HG03575 (cell line): ENCODE measurements around the gene ANGEL1.

Experiments used
- ATAC-seq: cut with Tn5 transposase; IDR thresholded peaks from one replicate; pipeline ENCODE4 v1.9.1; 2021; ENCODE audit not compliant: unreplicated experiment, insufficient number of reproducible peaks, low FRiP score; ENCODE audit errors: extremely low read depth

The ANGEL1 gene

GRCh38 chr14:76827696-76828296, 15.1 kb upstream of the ANGEL1 start:
- ATAC-seq, result no peak

GRCh38 chr14:76826122-76826521, 13.4 kb upstream of the ANGEL1 start, which contains the start of gene LRRC74A:
Gene LRRC74A, plus strand, starts transcription at chr14:76826408. Its CDS starts 290 bp downstream, at chr14:76826698.
- ATAC-seq, result no peak

- ATAC-seq, result no peak
Measured at GRCh38 chr14:76820700-76821099, 8.0 kb upstream of the ANGEL1 start.

GRCh38 chr14:76814726-76815645, 2.3 kb upstream of the ANGEL1 start:
- no peak for ATAC-seq

- no peak for ATAC-seq
Measured at GRCh38 chr14:76812093-76812421, 625 bp downstream of the ANGEL1 start.

GRCh38 chr14:76811561-76811960, 1.1 kb downstream of the ANGEL1 start:
- no peak for ATAC-seq

GRCh38 chr14:76810953-76811400, 1.7 kb downstream of the ANGEL1 start:
- no peak for ATAC-seq

GRCh38 chr14:76810525-76810924, 2.2 kb downstream of the ANGEL1 start:
- ATAC-seq, result no peak

GRCh38 chr14:76808990-76809389, 3.7 kb downstream of the ANGEL1 start:
- no peak for ATAC-seq

GRCh38 chr14:76808011-76808410, 4.7 kb downstream of the ANGEL1 start:
- no peak for ATAC-seq

GRCh38 chr14:76806446-76806845, 6.2 kb downstream of the ANGEL1 start:
- no peak for ATAC-seq

- ATAC-seq, result no peak
Measured at GRCh38 chr14:76793956-76794355, 18.7 kb downstream of the ANGEL1 start.

GRCh38 chr14:76793324-76793723, 19.4 kb downstream of the ANGEL1 start:
- ATAC-seq, result no peak

GRCh38 chr14:76792422-76792821, 20.3 kb downstream of the ANGEL1 start:
- no peak for ATAC-seq

GRCh38 chr14:76786601-76787000, 26.1 kb downstream of the ANGEL1 start:
- no peak for ATAC-seq

GRCh38 chr14:76784881-76785280, 27.8 kb downstream of the ANGEL1 start:
- ATAC-seq, result no peak

GRCh38 chr14:76784266-76784874, 28.3 kb downstream of the ANGEL1 start:
- no peak for ATAC-seq

- ATAC-seq, result no peak
Measured at GRCh38 chr14:76782885-76783566, 29.7 kb downstream of the ANGEL1 start.

GRCh38 chr14:76782115-76782884, 30.4 kb downstream of the ANGEL1 start:
- ATAC-seq, result no peak
